Stimulated activated CD8-positive, alpha-beta memory T cell treated with anti-CD3 and anti-CD28 coated beads, Interleukin-4, amount 100 ng/mL, for 1 hour (primary cell): ENCODE measurements around the gene CCDC187.

Experiments used
- DNase-seq, 2 donors: peaks; one replicate each; pipeline ENCODE4 v3.0.0-alpha.2; 2020; ENCODE audit warnings: low read depth in 2 of 2, low spot score in 1 of 2

Gene CCDC187

GRCh38 chr9:136255166-136255538 lies 48.7 kb downstream of the CCDC187 start:
- DNase-seq = no peak

GRCh38 chr9:136254381-136255165 lies 49.3 kb downstream of the CCDC187 start:
- no peak for DNase-seq

GRCh38 chr9:136253246-136254130 lies 50.4 kb downstream of the CCDC187 start:
- no peak for DNase-seq

- DNase-seq = no peak
These were observed 51.0 kb downstream of the CCDC187 start for GRCh38 chr9:136252846-136253245.

GRCh38 chr9:136252281-136252680 lies 51.6 kb downstream of the CCDC187 start:
- DNase-seq = no peak

- no peak for DNase-seq
These were observed 52.4 kb downstream of the CCDC187 start for GRCh38 chr9:136251264-136252115.

- DNase-seq = no peak
These were observed 53.2 kb downstream of the CCDC187 start for GRCh38 chr9:136250676-136251075.

- DNase-seq = no peak
These were observed 53.9 kb downstream of the CCDC187 start for GRCh38 chr9:136249877-136250559.

DNA sequence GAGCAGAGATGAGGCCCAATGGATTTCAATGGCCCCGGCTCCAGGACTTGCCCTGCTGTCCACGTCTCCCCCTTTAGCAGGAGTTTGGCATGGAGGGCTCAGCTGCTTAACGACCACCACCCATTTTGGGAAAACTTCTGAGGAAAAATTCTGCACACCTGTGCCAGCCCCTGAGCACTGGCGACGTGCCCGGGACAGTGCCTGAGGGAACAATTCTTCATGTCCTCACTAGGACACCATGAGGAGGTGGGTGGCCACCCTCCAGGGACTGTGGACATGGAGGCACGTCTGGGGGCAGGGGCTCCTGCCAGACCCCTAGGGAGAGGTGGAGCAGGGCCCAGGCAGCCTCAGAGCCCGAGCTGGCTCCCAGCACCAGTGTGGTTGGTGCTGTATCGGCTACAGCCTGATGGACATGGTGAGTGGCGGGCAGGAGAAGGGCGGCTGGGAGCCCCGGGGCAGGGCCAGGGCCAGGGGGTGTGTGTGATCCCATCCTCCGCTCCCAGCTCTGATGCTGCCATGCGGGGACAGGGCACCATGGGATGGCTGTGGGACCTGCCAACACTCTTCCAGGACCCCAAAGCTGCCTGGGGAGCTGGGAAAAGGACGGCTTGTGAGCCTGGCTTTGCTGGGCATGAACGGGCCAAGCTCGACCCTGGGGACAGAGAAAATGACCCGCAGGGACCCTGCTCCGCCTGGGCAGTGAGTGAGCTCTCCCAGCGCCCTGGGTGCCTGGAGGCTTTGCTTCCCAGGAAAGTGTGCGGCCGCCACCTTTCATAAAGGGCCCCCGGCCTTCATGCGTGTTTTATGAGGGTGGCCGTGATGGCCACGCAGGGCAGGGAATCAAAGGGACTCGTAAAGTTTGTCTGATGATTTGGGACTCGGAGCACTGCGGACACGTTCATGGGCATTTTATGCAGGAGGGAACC lies 54.7 kb downstream of the CCDC187 start:
- no peak for DNase-seq

DNA sequence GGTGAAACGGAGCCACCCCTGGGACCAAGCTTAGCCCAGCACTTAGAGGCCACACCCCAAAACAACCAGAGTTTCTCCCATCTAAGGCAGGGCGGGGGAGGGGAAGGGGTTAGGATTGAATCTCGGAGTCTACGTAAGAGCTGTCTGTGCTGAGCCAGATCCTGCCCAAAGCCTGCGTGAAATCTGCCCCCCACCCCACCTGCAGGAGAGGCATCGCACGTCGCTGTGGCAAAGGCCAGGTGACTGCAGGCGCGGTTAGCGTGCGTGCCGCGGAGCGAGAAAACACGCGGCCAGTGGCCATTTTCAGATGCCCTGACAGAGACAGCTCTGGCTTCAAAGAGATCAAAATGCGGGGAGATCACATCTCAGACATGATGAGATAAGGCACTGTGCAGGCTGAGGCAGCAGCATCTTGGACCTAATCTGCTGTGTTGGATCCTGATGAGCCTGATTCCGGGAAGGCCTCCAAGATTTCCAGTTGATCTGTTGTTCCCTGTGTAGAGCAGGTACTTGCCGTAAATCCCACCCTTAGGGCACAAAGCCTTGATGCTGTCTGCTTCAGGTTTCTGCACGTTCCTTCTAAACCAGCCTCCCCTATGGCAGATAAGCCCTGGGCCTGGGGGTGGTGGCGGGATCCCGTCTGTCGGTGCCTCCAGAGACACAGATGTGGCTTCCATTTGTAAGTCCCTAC lies 55.8 kb downstream of the CCDC187 start:
- DNase-seq = no peak

DNA sequence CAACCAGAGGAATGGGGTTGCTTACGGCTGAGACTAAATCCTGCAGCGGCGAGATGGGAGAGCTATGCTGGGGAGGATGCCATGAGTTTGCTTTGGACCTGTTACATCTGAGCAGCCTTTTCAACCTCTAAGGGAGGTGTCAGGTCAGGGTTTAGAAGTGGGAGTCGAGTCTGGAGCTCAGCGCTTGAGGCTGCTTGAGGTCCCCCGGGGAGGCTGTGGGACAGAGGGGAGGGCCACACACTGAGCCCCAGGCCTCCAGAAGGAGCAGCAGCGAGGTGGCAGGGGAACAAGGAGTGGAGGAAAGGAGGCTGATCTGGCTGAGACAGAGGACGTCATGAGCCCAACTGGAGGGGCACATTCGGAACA lies 56.4 kb downstream of the CCDC187 start:
- no peak for DNase-seq

DNA sequence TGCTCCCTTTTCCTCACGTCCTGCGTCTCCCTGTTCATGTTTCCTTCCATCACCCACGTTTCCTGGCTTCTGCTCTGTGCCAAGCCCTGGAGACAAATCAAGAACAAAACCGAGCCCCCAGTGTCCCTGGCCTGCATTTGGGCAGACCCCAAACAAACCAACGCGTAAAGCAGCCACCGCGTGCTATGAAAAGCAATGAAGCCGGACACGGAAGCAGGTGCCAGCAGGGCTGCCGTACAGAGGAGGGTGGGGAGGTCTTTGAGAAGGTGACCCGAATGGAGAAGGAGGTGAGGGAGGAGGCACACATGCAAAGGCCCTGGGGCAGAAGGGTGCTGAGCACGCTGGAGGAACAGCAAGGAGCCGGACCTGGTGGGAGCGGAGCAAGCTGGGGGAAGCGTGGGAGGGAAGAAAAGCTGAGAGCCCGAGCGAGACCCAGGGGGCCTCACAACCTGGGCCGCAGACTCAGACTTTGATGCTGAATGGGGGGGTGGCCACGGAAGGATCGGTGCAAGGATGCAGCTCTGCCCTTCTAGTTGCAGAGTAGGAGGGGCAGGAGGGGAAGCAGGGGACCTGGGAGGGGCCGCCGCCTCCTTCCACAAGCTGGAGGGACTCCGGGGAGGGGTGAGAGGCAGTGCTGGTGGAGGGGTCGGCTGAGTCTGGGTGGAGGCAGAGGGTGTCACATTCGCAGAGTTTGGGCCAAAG lies 56.9 kb downstream of the CCDC187 start:
- DNase-seq = no peak

- DNase-seq = peak; percentile 72 to 73
These were observed 58.4 kb downstream of the CCDC187 start, which contains the start of gene QSOX2 for GRCh38 chr9:136245219-136246150. TSS of gene QSOX2 (minus strand) at chr9:136245812. CDS start at chr9:136245803, 9 bp downstream.

DNA sequence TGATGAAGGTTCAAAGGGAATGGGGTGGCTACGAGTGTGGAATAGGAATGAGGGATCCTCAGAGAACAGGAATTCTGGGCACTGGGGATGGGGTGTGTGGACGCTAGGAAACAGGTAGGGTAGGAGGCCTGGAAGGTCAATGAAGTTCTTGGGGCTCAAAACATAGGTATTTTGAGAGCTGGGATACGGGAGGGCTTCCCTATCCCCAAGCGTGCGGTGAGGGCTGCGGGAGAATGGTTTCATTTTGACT lies 59.0 kb downstream of the CCDC187 start:
- no peak for DNase-seq

DNA sequence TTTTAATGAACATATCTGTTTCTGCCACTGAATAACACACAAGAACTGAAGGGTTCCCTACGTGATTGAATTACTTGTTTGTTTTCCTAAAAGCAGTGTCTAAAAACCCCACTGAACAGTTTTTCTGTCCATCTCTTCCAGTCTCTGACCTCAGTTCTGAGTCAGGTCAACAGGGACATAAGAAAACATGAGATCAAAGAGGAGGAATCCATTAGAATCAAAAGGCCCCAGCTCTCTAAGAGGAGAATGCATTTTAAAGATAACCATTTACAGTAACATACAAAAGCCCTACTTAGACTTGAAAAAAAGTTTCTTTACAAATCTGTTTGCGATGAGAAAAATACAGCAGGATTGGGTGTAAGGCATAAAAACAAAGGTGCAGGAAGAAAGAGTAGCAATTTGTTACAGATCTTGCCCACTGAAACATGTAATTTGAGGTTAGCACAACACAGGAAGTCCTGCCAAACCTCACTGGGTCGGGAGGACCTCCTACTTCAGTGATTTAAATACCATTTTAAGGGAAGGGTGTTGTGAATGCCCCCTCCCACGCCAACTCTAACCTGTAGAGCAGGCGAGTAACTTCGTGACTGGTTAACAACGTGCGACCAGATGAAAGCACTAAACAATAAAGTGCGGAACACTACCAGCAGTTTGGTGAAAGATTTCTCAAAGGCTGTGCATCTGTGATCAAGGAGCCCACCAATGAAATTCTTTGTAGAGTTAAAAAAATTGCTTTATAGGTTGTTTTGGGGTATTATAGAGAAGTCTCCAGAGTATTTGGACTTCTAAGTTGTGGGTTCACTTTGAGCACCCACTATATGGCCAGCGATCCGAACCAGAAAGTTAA lies 59.5 kb downstream of the CCDC187 start:
- no peak for DNase-seq

- no peak for DNase-seq
These were observed 60.3 kb downstream of the CCDC187 start for GRCh38 chr9:136243631-136244030.
